Prostate gland (tissue), 2 donors: Measurements from ENCODE around the gene CLMP. TPM values are rescaled to one million over a fixed set of nuclear protein-coding genes. Genes with fewer than 3 reads are reported as not detected.

Experiments used
- DNase-seq: peaks from one replicate; pipeline ENCODE4 v3.0.0-alpha.2; 2019; ENCODE audit warnings: low spot score
- H3K27ac ChIP-seq, 2 donors: fragments of 200-600 bp; sonication (generic); 2 replicates each; pipeline ENCODE4 v1.5.1; 2017 to 2019
- H3K27me3 ChIP-seq: fragments of 200-600 bp; sonication (generic); replicated peaks from 2 replicates; pipeline ENCODE4 v1.5.1; 2019; ENCODE audit not compliant: insufficient read depth
- H3K36me3 ChIP-seq, 2 donors: fragments of 200-600 bp; sonication (generic); 1 replicate in 1 of 2; 2 replicates in 1 of 2; pipeline versions ENCODE4 v1.5.1 to v1.8.1; 2017 to 2019
- H3K4me1 ChIP-seq: fragments of 200-600 bp; sonication (generic); replicated peaks from 2 replicates; pipeline ENCODE4 v1.5.1; 2019
- H3K4me3 ChIP-seq, 2 donors: fragments of 200-600 bp; sonication (generic); 2 replicates each; pipeline ENCODE4 v1.5.1; 2017 to 2019
- H3K9me3 ChIP-seq: fragments of 200-600 bp; sonication (generic); 2 replicates; pipeline ENCODE4 v1.5.1; 2017
- CTCF ChIP-seq, 4 experiments: fragments of 200-600 bp in 2 of 4; fragments of 450-650 bp in 2 of 4; sonication (generic) in 2 of 4; IDR thresholded peaks; 1 replicate in 3 of 4; 2 replicates in 1 of 4; pipeline ENCODE4 v1.5.1; 2016 to 2019; ENCODE audit warnings: antibody characterized with exemption in 4 of 4, mild to moderate bottlenecking in 2 of 4, moderate library complexity in 2 of 4
- POLR2A ChIP-seq: fragments of 450-650 bp; IDR thresholded peaks from one replicate; pipeline ENCODE4 v1.6.1; 2016; ENCODE audit warnings: antibody characterized with exemption, mild to moderate bottlenecking
- POLR2AphosphoS5 ChIP-seq: sonication (generic); formaldehyde crosslinking; IDR thresholded peaks from one replicate; pipeline ENCODE4 v1.6.1; 2017; ENCODE audit warnings: antibody characterized with exemption
- WGBS: methylation state at CpG from one replicate; pipeline ENCODE4 v1.1.5; 2018; 5-methylcytosine and 5-hydroxymethylcytosine counted together
- intact Hi-C: fragments of 100-400 bp; cut with DNase I; formaldehyde crosslinking; loops from one replicate; pipeline ENCODE4 v1.14.2; 2022
- total RNA-seq, 2 donors: library from RNA; depleted of rRNA; stranded (reverse); fragments of >200 nt; gene quantifications; one replicate each; pipeline ENCODE4 v1.1.0, GENCODE V29; 2016

Gene CLMP
- total RNA-seq, 2 donors from 2014 or later: 5.0 to 10.7 TPM

GRCh38 chr11:123190518-123190917, 4.5 kb downstream of the CLMP start:
- DNase-seq: no peak
- Histone ChIP-seq H3K4me1 (no peaks in the 10 kb centered on the region), H3K27me3 (no peaks in the 10 kb centered on the region), H3K36me3 (no peaks in the 10 kb centered on the region), H3K27ac (no peak overlapping the region), H3K9me3 (no peaks in the 10 kb centered on the region), H3K4me3 (no peak overlapping the region)
- TF ChIP-seq POLR2A (no peak), CTCF (IDR thresholded peaks at IDR 0.05) (no peak), POLR2AphosphoS5 (no peak)
- WGBS: 81% methylated on average over 3 of the region's 3 CpGs
- intact Hi-C loops: no loop called here

GRCh38 chr11:123188508-123189165, 6.4 kb downstream of the CLMP start:
- intact Hi-C loops: no loop called here
- Histone ChIP-seq H3K27ac (peak overlapping the region in 1 of 2 donors; percentile 33), H3K27me3 (no peaks in the 10 kb centered on the region), H3K4me1 (no peaks in the 10 kb centered on the region), H3K36me3 (no peaks in the 10 kb centered on the region), H3K4me3 (no peak overlapping the region), H3K9me3 (no peaks in the 10 kb centered on the region)
- TF ChIP-seq POLR2A (no peak), POLR2AphosphoS5 (no peak), CTCF (IDR thresholded peaks at IDR 0.05) (no peak)
- 23% methylated on average over 5 of the region's 5 CpGs for WGBS
- no peak for DNase-seq

GRCh38 chr11:123187665-123188507, 7.2 kb downstream of the CLMP start:
- no peaks in the 10 kb centered on the region for H3K4me1 ChIP-seq
- DNase-seq: no peak
- H3K9me3 ChIP-seq: no peaks in the 10 kb centered on the region

GRCh38 chr11:123187248-123187647, 7.8 kb downstream of the CLMP start:
- TF ChIP-seq POLR2AphosphoS5: no peak
- TF ChIP-seq CTCF (IDR thresholded peaks at IDR 0.05): no peak
- TF ChIP-seq POLR2A: no peak
- Histone ChIP-seq H3K4me3 (no peak overlapping the region), H3K27ac (no peak overlapping the region), H3K4me1 (no peaks in the 10 kb centered on the region), H3K36me3 (no peaks in the 10 kb centered on the region), H3K9me3 (no peaks in the 10 kb centered on the region), H3K27me3 (no peaks in the 10 kb centered on the region)
- intact Hi-C loops: no loop called here
- DNase-seq: no peak
- WGBS: 85% methylated on average over 4 of the region's 4 CpGs

More at GRCh38 chr11:123187665-123188507, 7.2 kb downstream of the CLMP start:
- H3K27me3 ChIP-seq: no peaks in the 10 kb centered on the region
- intact Hi-C loops: no loop called here
- H3K27ac ChIP-seq: peak overlapping the region in 1 of 2 donors; percentile 33
- 18% methylated on average over 17 of the region's 17 CpGs for WGBS
- no peaks in the 10 kb centered on the region for H3K36me3 ChIP-seq
- TF ChIP-seq POLR2A (no peak), POLR2AphosphoS5 (no peak), CTCF (IDR thresholded peaks at IDR 0.05) (no peak)
- no peak overlapping the region for H3K4me3 ChIP-seq
